ENCODE data around the gene KRTAP9-7.

Gene KRTAP9-7

DNA sequence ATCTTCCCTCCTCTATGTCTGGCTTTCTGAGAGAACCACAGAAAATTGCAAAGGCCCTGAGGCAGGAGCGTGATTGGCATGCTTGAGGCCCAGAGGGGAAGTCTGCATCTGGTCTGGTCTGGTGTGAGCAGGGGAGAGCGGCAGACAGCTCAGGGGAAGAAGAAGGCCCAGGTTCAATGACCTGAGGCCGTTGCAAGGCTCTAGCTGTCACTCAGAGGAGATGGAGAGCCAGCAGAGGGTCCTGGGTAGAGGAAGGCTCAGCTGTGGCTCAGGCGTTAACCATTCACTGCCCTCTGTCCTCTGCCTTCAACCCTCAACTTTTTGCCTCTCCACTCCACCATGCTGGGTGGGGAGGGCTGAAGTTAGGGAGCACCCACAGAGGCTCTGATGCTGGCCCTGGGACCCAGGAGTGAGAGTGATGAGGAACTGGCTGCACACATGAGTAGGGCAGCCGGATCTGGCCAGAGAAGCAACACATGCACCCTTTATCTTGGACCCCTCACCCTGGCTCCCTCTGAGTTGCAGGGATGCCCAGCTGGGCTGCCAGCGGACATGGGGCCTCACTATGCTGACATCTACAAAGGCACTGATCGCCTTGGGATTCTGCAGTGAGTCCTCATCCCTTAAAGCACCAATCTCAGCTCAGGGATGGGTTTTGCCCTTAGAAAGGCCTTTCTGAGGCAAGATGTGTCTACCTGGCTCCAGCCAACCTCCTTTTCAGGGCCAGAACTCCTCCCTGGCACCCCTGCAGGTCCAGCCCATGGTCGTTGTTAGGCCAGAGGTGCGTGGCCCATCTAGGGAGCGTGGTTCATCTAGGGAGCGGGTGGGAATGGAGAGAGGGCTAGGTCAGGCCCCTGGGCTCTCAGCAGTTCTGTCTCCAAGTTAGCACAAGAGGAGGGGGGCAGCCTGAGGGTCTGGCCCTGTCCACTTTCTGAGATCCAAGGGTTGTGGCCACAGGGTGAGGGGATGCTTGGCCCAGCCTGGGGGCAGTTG is 47.7 kb downstream of the KRTAP9-7 start:
- DNase-seq: no peak

DNA sequence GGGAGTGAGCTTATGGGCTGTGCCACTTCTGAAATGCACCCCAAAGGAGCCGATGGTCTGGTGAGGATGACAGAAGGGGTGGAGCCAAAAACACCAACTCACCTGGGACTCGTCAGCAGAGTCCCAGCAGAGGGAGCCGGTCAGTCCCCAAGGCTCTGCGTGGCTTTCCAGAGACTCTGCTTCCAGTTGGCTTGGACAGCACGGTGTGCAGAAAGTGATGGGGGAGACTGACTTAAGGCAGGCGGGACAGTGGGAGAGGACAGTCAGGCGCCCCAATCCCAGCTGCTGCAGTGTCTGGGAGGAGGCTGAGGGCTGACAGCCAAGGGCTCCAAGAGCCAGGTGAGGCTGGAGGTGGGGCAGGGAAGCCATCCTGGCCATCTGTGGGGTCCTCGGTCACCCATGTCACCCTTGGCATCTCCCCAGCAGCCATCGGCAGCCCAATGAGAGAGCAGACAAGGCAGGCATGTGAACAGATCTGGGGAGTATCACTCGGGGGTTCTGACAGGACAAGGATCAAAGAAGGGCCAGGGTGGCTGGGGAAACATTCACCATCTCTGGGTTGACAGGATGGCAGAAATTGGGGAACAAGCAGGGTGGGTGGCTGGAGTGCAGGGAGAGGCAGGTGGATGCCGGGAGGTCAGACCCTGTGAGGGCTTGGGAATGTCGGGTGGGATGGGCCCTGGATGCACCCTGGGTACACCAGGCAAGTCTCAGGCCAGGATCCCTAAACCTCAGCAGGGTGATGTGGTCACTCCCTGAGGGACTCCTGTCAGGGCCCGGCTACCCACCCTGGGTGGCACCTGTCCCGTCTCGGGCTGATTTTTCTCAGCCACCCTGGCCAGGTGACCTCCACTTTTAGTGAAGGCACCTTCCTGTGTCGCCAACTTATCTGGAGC is 48.9 kb downstream of the KRTAP9-7 start:
- DNase-seq: no peak

DNA sequence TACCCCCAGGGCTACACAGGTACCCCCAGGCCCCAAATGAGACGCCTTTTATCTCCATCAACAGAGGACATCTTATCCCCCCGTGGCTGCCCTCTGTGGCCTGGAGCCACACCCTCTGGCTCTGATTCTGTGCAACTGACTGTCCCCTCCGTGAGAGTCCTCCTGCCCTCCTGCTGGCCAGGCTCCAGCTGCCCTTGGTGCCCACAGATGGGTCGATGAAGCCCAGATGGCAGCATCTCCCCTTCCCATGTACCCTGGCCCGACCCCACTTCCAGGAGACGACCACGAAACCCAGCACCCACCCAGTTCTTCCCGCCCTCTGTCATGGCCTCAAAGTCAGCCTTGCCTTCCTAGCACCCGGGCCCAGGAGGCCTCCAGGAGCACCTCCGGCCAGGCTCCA is 49.6 kb downstream of the KRTAP9-7 start:
- DNase-seq: no peak

DNA sequence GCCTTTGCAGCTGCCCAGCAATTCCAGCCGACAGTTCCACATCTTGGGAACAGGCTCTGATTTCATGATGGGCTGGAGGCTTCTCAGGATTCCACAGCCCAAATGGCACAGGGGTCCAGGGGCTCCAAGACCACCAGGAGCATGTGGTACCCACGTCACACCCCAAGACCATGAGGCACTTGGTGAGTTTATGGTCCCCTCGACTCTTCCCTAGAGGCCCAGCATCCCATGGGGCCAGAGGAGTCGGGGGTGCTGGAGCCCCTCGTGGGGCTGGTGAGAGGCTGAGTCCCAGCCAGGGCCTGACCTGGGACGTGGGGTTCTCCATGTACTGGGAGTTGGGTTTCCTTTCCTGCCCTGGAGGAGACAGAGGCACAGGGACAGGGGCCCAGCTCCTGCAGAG is 50.1 kb downstream of the KRTAP9-7 start:
- no peak for DNase-seq
